Activated CD4-positive, alpha-beta T cell treated with anti-CD3 and anti-CD28 coated beads, Interleukin-2, amount 50 U/mL, for 16 hours (primary cell): ENCODE measurements around the gene TOX3.

Source experiments
- DNase-seq: peaks from one replicate; pipeline ENCODE4 v3.0.0-alpha.2; 2020

The TOX3 gene

GRCh38 chr16:52547004-52547833, at the start of gene TOX3:
TOX3 (minus strand) TSS chr16:52547143; CDS start chr16:52546723, 420 bp downstream.
- DNase-seq: no peak

GRCh38 chr16:52592778-52593177, 45.8 kb upstream of the TOX3 start:
- DNase-seq: no peak

- no peak for DNase-seq
Observed at GRCh38 chr16:52591934-52592592, 45.1 kb upstream of the TOX3 start.

- DNase-seq: no peak
Observed at GRCh38 chr16:52591471-52591870, 44.5 kb upstream of the TOX3 start.

- no peak for DNase-seq
Observed at GRCh38 chr16:52586159-52586558, 39.2 kb upstream of the TOX3 start.

GRCh38 chr16:52584354-52585320, 37.7 kb upstream of the TOX3 start:
- DNase-seq: no peak

GRCh38 chr16:52581530-52581929, 34.6 kb upstream of the TOX3 start:
- no peak for DNase-seq

- DNase-seq: no peak
Observed at GRCh38 chr16:52580488-52580887, 33.5 kb upstream of the TOX3 start.

GRCh38 chr16:52578829-52579498, 32.0 kb upstream of the TOX3 start:
- DNase-seq: no peak

- DNase-seq: no peak
Observed at GRCh38 chr16:52578007-52578828, 31.3 kb upstream of the TOX3 start.

GRCh38 chr16:52577130-52577706, 30.3 kb upstream of the TOX3 start:
- DNase-seq: no peak

- no peak for DNase-seq
Observed at GRCh38 chr16:52573365-52574299, 26.7 kb upstream of the TOX3 start.

- no peak for DNase-seq
Observed at GRCh38 chr16:52572656-52573055, 25.7 kb upstream of the TOX3 start.

- DNase-seq: no peak
Observed at GRCh38 chr16:52570495-52571091, 23.6 kb upstream of the TOX3 start.

GRCh38 chr16:52569701-52570100, 22.8 kb upstream of the TOX3 start:
- DNase-seq: no peak

GRCh38 chr16:52568983-52569690, 22.2 kb upstream of the TOX3 start:
- no peak for DNase-seq

GRCh38 chr16:52568495-52568894, 21.6 kb upstream of the TOX3 start:
- no peak for DNase-seq

GRCh38 chr16:52567193-52567592, 20.2 kb upstream of the TOX3 start:
- DNase-seq: no peak
